GM21526 (cell line): ENCODE results near the gene CASP9.
"Not testable (repeated sequence)": the region's sequence is repeated elsewhere in the genome, so short reads cannot be mapped to it uniquely, and the experiment has no call there.

Source experiments
- ATAC-seq: cut with Tn5 transposase; IDR thresholded peaks from one replicate; pipeline ENCODE4 v1.9.1; 2021; ENCODE audit warnings: moderate library complexity; ENCODE audit not compliant: unreplicated experiment, low FRiP score

CASP9 gene

GRCh38 chr1:15472587-15472986, 51.4 kb downstream of the CASP9 start:
- ATAC-seq, result no peak

GRCh38 chr1:15471723-15472122, 52.3 kb downstream of the CASP9 start:
- not testable (repeated sequence) for ATAC-seq

- not testable (repeated sequence) for ATAC-seq
Measured at GRCh38 chr1:15471067-15471466, 52.9 kb downstream of the CASP9 start.

GRCh38 chr1:15469821-15470448, 54.1 kb downstream of the CASP9 start:
- ATAC-seq, result not testable (repeated sequence)

- no peak for ATAC-seq
Measured at GRCh38 chr1:15469361-15469760, 54.7 kb downstream of the CASP9 start.

GRCh38 chr1:15468145-15468544, 55.9 kb downstream of the CASP9 start:
- no peak for ATAC-seq

GRCh38 chr1:15466955-15467625, 56.9 kb downstream of the CASP9 start:
- ATAC-seq, result not testable (repeated sequence)

- ATAC-seq, result no peak
Measured at GRCh38 chr1:15465674-15466073, 58.3 kb downstream of the CASP9 start.

- ATAC-seq, result not testable (repeated sequence)
Measured at GRCh38 chr1:15463926-15464322, 60.1 kb downstream of the CASP9 start.

- not testable (repeated sequence) for ATAC-seq
Measured at GRCh38 chr1:15463064-15463800, 60.8 kb downstream of the CASP9 start.

- ATAC-seq, result no peak
Measured at GRCh38 chr1:15460708-15461095, 63.3 kb downstream of the CASP9 start.

GRCh38 chr1:15459771-15460707, 64.0 kb downstream of the CASP9 start:
- ATAC-seq, result no peak

GRCh38 chr1:15458388-15458787, 65.6 kb downstream of the CASP9 start:
- not testable (repeated sequence) for ATAC-seq

- ATAC-seq, result no peak
Measured at GRCh38 chr1:15457585-15457984, 66.4 kb downstream of the CASP9 start.

- no peak for ATAC-seq
Measured at GRCh38 chr1:15456313-15456954, 67.6 kb downstream of the CASP9 start, which contains the start of gene CELA2A. TSS of gene CELA2A (plus strand) at chr1:15456732. CDS start at chr1:15456754, 22 bp downstream.

GRCh38 chr1:15455522-15455921, 68.5 kb downstream of the CASP9 start:
- no peak for ATAC-seq

- ATAC-seq, result no peak
Measured at GRCh38 chr1:15454256-15454655, 69.8 kb downstream of the CASP9 start.

GRCh38 chr1:15453734-15454133, 70.3 kb downstream of the CASP9 start:
- no peak for ATAC-seq

GRCh38 chr1:15452866-15453571, 71.0 kb downstream of the CASP9 start:
- no peak for ATAC-seq
